Peyer's patch (tissue), 4 donors: ENCODE data around the gene GNS. TPM values are rescaled to one million over a fixed set of nuclear protein-coding genes. Genes with fewer than 3 reads are reported as not detected.

Experiments used
- DNase-seq, 3 donors: peaks; one replicate each; pipeline ENCODE4 v3.0.0-alpha.2; 2017 to 2019
- H3K27ac ChIP-seq, 4 donors: fragments of 200-600 bp; sonication (generic); one replicate each; pipeline ENCODE4 v1.5.1; 2016 to 2019
- H3K27me3 ChIP-seq, 2 donors: fragments of 200-600 bp; sonication (generic); one replicate each; pipeline ENCODE4 v1.5.1; 2019
- H3K36me3 ChIP-seq, 3 donors: fragments of 200-600 bp; sonication (generic); one replicate each; pipeline ENCODE4 v1.5.1; 2016 to 2019
- H3K4me1 ChIP-seq, 4 donors: fragments of 200-600 bp; sonication (generic); one replicate each; pipeline ENCODE4 v1.5.1; 2016 to 2019
- H3K4me3 ChIP-seq, 4 donors: fragments of 200-600 bp; sonication (generic); 1 replicate in 3 of 4; 2 replicates in 1 of 4; pipeline ENCODE4 v1.5.1; 2016 to 2019; ENCODE audit warnings: mild to moderate bottlenecking in 1 of 4
- H3K9me3 ChIP-seq, 4 donors: fragments of 200-600 bp; sonication (generic); one replicate each; pipeline ENCODE4 v1.5.1; 2016 to 2019; ENCODE audit warnings: mild to moderate bottlenecking in 1 of 4
- POLR2A ChIP-seq, 2 donors: fragments of 450-650 bp; IDR thresholded peaks; one replicate each; pipeline ENCODE4 v1.5.1; 2017; ENCODE audit warnings: antibody characterized with exemption in 2 of 2, mild to moderate bottlenecking in 2 of 2, moderate library complexity in 2 of 2
- total RNA-seq, 4 donors: library from RNA; depleted of rRNA; stranded (reverse); fragments of >200 nt; gene quantifications; one replicate each; pipeline ENCODE4 v1.1.0, GENCODE V29; 2016
- TF ChIP-seq, protein P1 (sequence below), 6 experiments: fragments of 450-650 bp in 4 of 6; fragments of 200-600 bp in 2 of 6; sonication (generic) in 1 of 6; IDR thresholded peaks; one replicate each; pipeline ENCODE4 v1.5.1; 2017 to 2019; ENCODE audit warnings: antibody characterized with exemption in 6 of 6, mild to moderate bottlenecking in 3 of 6, moderate library complexity in 1 of 6

GNS gene
- total RNA-seq, 4 donors from 2014 or later = 19.8 to 146 (median 102) TPM

GRCh38 chr12:64723630-64724029 is 35.6 kb downstream of the GNS start:
- no peaks in the 10 kb centered on the region for H3K4me1 ChIP-seq
- TF ChIP-seq POLR2A (IDR thresholded peaks at IDR 0.05) = no peak
- TF ChIP-seq, protein P1, sequence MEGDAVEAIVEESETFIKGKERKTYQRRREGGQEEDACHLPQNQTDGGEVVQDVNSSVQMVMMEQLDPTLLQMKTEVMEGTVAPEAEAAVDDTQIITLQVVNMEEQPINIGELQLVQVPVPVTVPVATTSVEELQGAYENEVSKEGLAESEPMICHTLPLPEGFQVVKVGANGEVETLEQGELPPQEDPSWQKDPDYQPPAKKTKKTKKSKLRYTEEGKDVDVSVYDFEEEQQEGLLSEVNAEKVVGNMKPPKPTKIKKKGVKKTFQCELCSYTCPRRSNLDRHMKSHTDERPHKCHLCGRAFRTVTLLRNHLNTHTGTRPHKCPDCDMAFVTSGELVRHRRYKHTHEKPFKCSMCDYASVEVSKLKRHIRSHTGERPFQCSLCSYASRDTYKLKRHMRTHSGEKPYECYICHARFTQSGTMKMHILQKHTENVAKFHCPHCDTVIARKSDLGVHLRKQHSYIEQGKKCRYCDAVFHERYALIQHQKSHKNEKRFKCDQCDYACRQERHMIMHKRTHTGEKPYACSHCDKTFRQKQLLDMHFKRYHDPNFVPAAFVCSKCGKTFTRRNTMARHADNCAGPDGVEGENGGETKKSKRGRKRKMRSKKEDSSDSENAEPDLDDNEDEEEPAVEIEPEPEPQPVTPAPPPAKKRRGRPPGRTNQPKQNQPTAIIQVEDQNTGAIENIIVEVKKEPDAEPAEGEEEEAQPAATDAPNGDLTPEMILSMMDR (IDR thresholded peaks at IDR 0.05) = no peak
- H3K36me3 ChIP-seq = peaks cover 0 to 72% (median 2%) of the 10 kb centered on the region in 3 donors

GRCh38 chr12:64722835-64723234 is 36.4 kb downstream of the GNS start:
- no peaks in the 10 kb centered on the region for H3K27me3 ChIP-seq
- no peaks in the 10 kb centered on the region for H3K9me3 ChIP-seq
- peaks cover 0 to 65% (median 2%) of the 10 kb centered on the region in 3 donors for H3K36me3 ChIP-seq
- H3K4me3 ChIP-seq = no peak overlapping the region
- TF ChIP-seq, protein P1 (IDR thresholded peaks at IDR 0.05) = no peak
- TF ChIP-seq POLR2A (IDR thresholded peaks at IDR 0.05) = no peak
- no peak overlapping the region for H3K27ac ChIP-seq
- H3K4me1 ChIP-seq = no peaks in the 10 kb centered on the region
- DNase-seq = no peak

More at GRCh38 chr12:64723630-64724029, 35.6 kb downstream of the GNS start:
- no peak overlapping the region for H3K27ac ChIP-seq
- no peaks in the 10 kb centered on the region for H3K27me3 ChIP-seq
- no peaks in the 10 kb centered on the region for H3K9me3 ChIP-seq
- DNase-seq = no peak
- no peak overlapping the region for H3K4me3 ChIP-seq

- TF ChIP-seq, protein P1 (IDR thresholded peaks at IDR 0.05) = no peak
- no peak for TF ChIP-seq POLR2A (IDR thresholded peaks at IDR 0.05)
- no peaks in the 10 kb centered on the region for H3K9me3 ChIP-seq
- no peaks in the 10 kb centered on the region for H3K4me1 ChIP-seq
- no peaks in the 10 kb centered on the region for H3K27me3 ChIP-seq
- no peak for DNase-seq
- no peak overlapping the region for H3K27ac ChIP-seq
- no peak overlapping the region for H3K4me3 ChIP-seq
- peaks cover 0 to 73% (median 2%) of the 10 kb centered on the region in 3 donors for H3K36me3 ChIP-seq
Observed at GRCh38 chr12:64720884-64721283, 38.3 kb downstream of the GNS start.

- no peak for TF ChIP-seq POLR2A (IDR thresholded peaks at IDR 0.05)
- TF ChIP-seq, protein P1 (IDR thresholded peaks at IDR 0.05) = no peak
- Histone ChIP-seq H3K36me3 (peaks cover 0 to 79% (median 2%) of the 10 kb centered on the region in 3 donors), H3K4me1 (no peaks in the 10 kb centered on the region), H3K27me3 (no peaks in the 10 kb centered on the region), H3K9me3 (no peaks in the 10 kb centered on the region), H3K27ac (no peak overlapping the region), H3K4me3 (no peak overlapping the region)
- DNase-seq = no peak
Observed at GRCh38 chr12:64718649-64719048, 40.6 kb downstream of the GNS start.

DNA sequence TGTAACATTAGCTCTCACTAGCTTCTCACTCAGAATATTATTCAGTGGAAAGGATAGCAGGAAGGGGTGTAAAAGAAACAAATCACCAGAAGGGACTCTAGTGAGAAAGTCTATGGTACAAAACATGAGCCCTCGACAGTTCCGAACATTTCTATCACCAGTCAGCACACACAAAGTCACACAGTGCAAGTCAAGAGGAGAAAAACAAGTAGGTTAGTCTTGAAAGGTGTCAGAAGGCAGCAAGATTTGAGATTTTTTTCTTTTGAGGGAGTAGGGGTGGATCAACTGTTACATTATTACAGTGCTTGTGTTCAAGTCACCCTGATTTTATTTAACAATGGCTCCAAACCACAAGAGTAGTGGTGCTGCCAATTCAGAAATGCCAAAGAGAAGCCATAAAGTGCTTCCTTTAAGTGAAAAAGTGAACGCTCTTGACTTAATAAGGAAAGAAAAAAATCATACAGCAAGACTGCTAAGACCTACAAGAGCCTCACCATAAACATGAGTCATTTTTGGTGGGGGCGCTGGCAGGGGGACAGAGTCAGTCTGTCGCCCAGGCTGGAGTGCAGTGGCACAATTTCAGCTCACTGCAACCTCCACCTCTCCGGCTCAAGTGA is 42.3 kb downstream of the GNS start:
- no peak for DNase-seq
- Histone ChIP-seq H3K9me3 (no peaks in the 10 kb centered on the region), H3K4me3 (no peak overlapping the region), H3K27ac (peak overlapping the region in 1 of 4 donors; percentile 19), H3K4me1 (no peaks in the 10 kb centered on the region), H3K27me3 (no peaks in the 10 kb centered on the region), H3K36me3 (peaks cover 0 to 70% (median 2%) of the 10 kb centered on the region in 3 donors)
- no peak for TF ChIP-seq POLR2A (IDR thresholded peaks at IDR 0.05)
- TF ChIP-seq, protein P1 (IDR thresholded peaks at IDR 0.05) = no peak
